NCI-H748 (cell line): ENCODE data around the gene TSPAN9.

ENCODE experiments used
- DNase-seq: peaks from one replicate; lab custom pipeline; 2025; ENCODE audit not compliant: unreplicated experiment; lab: John Stamatoyannopoulos, UW

TSPAN9 gene

DNA sequence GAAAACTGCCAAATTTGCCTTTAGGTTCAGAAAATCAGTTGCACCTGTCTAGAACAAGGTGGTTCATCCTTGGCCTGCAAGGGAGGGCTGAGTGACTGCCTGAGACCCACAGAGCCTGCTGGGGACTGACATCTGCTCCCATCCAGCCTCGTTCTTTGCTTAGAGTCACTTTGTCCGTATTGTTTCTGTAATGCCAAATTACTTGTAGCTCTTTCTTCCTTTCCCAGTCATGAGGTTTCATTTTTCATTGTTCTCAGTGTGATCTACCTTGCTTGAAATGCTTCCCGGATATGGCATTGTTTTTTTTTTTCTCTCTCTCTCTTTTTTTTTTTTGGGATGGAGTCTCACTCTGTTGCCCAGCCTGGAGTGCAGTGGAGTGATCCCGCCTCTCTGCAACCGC is 21.3 kb downstream of the TSPAN9 start:
- DNase-seq = no peak

DNA sequence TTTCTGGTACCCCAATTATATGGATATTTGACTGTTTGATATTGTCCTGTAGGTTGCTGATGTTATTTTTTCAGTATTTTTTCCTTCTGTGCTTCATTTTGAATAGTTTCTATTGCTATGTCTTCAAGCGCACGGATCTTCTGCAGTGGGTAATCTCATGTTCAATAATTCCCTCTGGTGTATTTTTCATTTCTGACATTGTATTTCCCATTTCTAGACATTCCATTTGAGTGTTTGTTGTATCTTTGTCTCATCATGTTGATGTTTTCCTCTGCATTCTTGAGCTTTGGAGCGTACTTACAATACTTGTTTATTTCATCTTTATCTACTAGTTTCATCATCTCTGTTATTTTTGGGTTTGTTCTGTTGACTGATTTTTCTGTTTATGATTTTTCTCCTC is 22.0 kb downstream of the TSPAN9 start:
- DNase-seq = no peak

DNA sequence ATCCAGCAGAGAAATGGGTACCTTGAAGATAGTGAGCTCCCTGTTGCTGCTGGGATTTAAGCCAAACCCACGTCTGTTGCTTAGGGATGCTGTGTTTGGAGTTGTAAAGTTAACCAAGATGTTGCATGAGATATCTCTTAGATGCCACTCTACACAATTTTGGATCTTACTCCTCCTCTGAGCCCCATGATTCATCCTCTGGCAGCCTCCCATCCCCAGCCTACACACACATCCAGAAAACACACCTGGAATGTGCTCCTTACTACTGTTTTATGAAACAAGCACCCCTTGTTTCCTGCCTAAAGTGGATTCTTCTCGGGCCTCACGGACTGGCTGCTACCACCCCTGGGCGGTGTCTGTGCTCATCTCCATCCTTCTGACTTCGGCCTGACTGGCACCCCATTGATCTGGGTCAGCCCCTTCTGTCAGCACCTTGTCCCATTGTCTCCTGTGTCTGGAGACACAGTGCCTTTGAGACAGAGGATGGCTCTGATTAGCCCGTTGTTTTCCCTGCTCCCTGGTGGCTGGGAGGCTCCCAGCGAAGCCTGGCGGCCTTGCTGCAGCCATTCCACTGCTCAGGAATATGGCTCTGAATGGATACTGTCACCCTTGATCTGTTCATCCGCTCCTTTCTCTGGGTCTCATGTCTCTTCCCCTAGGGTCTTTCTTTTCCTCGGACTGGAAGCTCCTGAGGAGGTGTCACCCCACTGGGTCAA is 24.3 kb downstream of the TSPAN9 start:
- DNase-seq = no peak

DNA sequence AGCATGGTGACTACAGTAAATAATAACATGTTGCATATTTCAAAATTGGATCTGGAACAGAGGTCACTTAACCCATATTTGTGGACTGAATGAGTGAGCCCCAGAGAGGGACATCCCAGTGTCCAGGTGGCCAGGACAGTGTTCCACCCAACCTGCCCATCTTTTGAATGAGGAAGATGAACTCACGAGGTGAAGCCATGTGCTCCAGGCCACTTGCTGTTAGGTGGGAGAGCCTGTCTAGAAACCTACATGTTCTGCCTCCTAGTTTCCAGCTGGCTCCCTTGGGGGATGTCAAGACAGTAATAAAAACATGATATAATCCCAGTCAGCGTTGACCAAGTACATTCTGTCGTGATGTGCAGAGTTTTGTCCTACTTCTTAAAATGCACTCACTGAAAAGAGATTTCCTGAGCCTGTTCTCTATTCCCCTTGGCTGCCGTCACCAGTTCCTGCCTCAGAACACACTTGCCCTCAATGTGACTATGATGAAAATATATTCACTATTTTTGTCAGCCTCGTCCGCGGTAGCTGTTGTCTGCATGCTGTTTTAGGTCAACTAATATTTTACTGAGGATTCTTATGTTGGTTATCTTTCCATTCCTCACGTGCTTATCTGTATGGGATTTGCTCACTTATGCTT is 25.7 kb downstream of the TSPAN9 start:
- DNase-seq = no peak

DNA sequence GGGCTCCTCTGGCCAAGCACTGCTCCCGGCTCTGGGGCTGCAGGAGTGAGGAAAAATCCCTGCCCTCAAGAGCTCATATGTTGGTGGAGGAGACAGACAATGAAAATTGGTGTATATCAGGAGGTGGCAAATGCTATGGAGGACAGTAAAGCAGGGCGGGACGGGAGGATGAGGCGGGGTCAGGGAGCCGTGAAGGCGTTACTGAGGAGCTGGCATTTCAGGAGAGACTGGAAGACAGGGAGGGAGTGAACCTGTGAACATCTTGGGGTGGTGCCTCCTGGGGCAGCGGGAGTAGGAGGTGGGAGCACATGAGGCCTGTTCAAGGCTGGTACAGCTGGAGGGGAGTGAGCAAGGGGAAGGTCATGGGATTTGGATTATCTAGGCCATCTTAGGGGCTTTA is 26.6 kb downstream of the TSPAN9 start:
- no peak for DNase-seq

DNA sequence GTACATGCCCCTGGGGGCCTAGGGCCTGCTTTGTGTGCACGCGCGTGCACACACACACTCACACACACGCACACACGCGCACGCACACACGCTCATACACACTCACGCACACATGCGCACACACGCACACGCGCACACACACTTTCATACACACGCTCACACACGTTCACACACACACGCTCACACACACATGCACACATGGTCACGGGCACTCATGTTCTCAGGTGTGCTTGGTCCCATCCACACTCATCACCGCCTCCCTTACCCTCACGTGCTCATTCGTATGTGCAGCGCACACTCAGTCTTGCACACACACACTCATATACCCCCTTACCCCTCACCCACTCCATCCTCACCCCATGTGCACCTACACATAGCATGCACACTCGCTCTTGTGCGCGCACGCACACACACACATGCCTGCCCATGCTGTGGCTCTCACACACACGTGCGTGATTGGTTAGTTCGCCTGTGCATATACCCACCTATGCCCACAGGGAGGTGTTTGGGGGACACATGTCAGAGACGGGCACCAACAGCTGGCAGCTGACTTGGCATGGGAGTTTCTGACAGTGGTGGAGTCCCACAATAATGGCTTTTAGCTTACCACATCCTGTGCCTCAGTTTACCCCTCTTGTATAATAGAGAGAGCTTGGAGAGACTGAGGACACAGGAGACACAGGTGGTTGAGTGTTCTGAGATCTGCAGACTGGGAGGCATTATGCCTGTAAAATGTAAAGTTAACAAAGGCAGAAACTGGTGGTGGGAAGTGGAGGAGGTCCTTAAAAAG is 28.7 kb downstream of the TSPAN9 start:
- no peak for DNase-seq

DNA sequence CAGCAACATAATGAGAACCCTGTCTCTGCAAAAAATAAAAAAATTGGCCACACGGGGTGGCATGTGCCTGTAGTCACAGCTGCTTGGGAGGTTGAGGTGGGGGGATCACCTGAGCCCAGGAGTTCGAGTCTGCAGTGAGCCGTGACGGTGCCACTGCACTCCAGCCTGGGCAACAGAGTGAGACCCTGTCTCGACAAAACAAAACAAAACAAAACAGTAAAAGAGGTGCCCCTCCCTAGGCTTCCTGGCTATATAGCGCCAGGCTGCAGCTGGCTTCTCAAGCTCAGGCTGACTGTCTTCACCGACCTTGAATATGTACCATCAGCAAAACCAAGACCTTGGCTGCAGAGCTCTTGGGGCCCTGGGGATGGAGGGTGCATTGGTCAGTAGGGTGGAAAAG is 29.4 kb downstream of the TSPAN9 start:
- no peak for DNase-seq

DNA sequence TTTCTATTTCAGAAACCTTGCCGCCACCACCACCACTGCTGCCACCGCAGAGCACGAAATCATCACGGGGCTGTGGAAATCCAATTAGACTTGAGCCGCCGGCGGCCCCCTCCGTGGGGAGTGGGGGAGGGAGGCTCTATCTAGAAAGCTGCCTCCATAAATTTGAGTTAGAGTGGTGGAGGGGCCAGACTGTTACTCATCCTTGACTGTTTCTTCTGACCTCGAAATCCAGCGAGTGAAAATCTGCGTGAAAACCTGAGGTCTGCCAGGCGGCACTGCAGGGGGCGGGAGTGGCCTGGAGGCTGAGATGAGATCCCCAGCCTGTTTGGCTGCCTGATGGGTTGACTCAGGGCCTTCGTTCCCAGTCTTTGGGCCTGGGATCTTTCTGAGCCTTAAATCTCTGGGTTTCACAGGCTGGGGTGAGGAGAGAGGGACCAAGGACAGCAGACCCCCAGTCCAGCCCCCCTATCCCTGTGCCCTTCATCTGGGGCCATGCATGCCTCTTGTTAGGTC is 29.9 kb downstream of the TSPAN9 start:
- no peak for DNase-seq

DNA sequence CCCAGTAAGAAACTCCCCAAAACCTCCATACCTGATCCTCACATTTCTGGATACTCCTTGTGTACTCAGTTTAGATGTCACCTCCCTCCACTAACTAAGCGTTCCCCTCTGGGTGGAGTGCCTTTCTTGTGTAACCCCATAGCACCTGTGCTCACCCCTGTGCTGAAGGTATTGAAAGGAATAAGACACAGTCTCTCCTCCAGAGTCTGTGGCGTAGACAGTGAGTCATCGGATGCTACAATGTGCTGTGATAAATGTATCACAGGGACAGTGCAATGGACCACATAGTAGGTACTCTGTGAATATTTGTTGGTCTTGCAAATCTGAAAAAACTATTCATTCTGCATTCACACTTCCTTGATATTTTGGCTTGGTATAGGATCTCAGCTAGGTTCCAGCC is 30.8 kb downstream of the TSPAN9 start:
- DNase-seq = no peak

DNA sequence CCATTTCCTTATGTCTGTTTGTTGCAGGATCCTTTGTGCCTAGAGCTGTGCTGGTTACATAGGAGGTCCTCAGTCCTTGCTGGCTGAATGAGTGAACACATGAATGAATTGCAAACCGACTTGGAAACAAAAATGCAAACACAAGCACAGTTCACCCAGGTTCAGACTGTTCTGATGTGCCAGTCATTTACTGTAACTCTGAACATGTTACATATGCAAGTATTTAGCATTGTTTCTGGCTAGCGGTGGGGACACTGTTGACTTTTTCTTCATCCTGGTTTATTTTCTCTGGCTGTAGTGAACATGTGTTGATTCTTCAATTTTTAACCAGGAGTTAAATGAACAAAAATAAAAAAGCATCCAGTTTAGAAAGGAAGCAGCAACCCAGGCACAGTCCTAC is 33.4 kb downstream of the TSPAN9 start:
- no peak for DNase-seq

DNA sequence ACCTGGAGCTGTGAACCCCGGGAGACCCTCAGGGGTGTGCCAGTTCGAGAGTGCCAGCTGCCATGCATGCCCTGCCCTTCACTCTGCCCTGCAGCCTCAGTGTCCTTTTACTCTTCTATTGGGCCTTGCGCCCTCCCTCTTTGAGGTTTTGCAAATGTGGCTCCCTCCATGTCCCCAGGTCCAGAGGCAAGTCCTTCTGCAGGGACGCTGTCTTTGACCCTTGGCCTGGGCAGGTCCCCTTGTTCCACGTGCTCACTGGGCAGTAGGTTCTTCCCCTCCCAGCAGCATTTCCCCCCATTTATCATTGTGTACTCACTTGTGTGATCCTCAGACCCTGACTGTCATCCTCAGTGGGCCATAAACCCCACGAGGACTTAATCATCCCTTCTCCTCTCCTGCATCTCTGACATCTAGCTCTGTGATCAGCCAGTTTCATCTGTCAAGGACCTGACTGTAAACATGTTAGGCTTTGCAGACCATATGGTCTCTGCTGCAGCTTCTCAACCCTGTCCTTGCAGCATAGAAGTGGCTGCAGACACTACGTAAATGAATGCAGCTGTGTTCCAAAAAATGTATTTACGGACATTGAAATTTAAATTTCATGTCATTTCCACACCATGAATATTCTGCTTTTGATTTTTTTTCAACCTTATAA is 36.6 kb downstream of the TSPAN9 start:
- DNase-seq = no peak

DNA sequence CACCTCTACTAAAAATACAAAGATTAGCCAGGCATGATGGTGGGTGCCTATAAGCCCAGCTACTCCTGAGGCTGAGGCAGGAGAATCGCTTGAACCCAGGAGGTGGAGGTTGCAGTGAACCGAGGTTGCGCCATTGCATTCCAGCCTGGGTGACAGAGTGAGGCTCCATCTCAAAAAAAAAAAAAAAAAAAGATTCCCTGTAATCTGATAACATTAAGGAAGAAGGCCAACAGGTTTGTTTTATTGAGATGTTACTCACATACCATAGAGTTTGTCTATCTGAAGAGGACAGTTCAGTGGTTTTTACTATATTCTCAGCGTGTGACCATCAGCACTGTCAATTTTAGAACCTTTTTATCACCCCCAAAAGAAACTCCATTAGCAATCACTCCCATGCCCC is 37.5 kb downstream of the TSPAN9 start:
- DNase-seq = no peak

DNA sequence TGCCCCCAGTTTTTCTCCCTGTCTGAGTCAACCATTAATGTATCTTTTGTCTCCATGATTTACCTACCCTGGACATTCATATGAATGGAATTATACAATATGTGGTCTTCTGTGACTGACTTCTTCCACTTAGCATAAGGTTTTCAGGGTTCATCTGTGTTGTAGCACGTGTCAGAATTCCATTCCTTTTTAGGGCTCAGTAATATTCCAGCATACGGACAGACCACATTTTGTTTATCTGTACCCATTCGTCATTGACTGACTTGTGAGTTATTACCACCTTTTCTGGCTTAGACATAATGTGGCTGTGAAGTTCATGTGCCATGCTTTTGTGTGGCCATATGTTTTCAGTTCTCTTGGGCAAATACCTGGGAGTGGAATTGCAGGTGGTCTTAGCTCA is 37.9 kb downstream of the TSPAN9 start:
- DNase-seq = no peak

DNA sequence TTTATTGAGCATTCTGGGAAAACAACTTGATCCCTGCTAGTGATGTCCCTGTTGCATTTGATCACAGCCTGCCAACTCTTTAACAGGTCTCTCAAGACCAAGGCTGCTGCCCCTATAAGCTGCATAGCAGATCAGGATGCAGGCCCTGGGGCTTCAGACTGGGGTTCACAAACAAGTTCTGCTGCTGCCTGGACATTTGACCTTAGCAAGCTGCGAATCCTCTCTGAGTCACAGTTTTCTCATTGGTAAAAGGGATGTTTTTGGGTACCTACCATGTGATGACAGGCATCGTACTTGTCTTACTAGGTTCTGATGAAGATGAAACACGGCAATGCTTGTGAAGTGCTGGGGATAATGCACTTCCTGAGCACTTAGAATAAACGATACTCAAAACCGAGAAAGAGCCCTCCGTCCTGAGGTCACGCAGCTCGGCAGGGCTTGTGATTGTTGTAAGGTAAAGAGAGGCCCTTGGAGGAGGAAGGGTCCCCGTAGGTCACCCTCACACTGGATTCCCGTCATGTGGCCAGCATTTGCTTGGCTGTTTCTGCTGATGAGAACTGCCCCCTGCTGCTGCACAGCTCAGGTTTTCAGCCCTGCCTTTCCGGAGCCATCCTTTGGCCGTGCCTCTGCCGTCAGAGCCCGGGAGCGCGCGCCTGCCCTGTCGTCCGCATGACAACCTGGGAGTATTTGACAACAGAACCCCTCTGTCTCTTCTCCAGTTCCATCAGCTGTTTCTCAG is 39.1 kb downstream of the TSPAN9 start:
- DNase-seq = no peak

DNA sequence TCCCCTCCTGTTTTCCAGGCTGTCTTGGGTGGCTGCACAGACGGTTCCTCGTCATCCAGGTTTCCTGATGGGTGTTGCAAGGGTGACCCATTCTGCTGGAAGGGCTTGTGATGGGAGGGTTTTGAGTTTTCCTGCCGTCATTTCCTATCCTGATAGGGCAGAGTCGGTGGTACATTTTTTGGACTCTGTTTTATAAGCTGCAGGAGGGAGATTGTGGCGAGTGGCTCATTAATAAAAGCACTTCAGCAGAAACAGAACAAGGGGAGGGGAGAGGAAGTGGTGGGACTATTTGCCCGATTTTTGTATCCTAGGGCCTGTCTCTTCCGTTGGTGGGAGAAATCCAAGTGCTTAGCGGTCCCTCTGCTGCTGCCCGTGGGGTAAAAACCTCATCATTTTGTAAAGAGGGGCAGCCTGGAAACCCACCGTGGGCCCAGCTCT is 40.0 kb downstream of the TSPAN9 start:
- no peak for DNase-seq

DNA sequence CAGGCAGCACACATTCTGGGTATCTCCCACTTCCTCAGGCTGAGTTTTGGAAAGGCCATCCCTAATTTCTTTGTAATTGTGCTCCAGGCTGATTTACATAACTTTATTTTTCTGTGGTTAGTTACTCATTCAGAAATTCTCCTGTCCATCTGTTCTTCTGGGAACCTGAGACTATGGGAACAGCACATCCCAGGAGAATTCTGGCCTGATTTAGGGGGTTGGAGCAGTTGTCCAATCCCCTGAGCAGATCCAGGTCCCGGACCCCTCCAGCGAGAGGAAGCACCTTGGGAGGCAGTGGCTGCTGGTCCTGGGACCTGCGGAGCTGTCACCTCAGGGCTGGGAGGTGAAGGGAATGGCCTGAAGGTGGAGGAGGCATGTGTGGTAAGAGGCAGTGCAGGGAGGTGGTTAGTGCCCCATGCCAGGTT is 40.4 kb downstream of the TSPAN9 start:
- no peak for DNase-seq

DNA sequence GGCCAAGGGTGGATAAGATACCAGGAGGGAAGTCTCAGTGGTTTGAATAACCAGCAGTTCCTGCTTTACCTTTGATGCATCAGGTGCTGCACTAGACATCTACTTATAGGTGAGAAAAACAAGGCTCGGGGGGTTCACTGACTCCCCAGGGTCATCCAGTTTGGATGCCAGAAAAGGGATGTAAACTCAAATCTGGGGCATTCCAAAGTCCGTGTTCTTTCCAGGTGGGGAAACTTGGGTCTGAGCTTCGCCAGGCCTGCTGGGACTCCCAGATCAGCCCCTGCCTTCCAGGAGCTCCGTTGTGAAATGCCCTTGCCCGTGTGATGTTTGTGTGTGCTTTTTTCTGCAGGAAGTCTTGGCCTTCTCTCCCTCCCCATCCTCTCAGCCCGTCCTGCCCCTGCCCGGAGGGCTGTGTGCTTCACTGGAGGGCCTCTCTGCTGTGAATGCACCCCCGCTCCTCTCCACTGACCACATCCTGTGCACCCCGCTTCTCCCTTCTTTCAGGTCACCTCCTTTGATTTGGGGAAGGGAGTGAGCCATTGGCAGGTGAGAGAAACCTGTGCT is 42.1 kb downstream of the TSPAN9 start:
- DNase-seq = no peak

DNA sequence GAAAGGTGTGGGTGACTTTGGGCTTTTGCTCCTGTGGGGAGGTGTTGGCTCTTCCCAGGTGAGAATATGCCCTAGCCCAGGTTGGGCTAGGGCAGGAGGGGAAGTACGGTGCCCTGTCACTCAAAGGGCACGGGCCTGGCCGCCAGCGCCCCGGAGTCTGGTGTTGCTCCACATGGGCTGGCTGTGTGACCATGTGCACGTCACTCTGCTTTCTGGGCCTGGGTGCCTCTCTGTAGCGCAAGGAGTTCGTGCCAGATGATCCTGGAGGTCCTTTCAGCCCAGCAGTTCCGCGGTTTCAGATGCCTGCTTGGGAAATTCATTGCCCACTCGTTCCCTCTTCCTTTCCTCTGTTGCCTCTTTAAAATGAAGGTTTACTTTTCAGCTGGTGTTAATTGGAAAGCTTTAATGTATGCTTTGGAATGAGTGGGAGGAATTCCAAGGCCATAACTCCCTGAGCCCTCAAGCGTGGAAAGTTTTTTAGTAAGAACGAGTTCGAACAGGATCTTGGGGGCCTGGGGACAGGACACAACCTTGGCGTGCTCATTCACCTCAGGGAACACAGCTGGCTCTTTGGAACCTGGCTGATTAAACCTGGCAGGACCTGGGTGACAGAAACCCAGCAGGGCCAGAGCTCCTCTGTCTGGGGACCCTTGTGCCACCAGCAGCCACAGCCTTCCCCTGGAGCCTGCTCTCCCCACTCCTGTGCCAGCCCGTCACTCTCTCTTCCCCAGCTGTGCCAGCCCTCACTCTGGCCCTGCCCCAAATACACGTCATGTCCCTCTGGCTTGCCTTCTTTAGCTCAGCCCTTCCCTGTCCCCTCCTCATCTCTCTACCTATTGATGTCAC is 42.8 kb downstream of the TSPAN9 start:
- DNase-seq = no peak

DNA sequence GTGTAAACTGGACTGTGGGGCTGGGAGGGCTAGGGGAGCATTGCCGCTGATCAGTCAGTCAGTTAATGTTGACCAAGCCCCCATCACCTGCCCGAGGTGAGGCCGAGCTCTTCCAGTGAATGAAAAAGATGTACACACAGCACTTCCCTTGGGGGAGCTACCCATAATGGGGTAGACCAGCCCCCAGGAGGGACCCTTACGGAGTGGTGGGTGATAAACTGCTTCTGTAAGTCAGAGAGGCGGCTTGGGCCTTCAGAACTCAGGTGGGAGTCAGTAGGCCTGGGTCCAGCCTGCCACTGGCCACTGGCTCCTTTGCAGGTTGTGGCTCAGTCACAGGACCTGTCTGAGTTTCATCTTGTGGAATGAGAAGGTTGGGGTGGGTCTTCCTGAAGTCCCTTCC is 43.5 kb downstream of the TSPAN9 start:
- no peak for DNase-seq
